GM18526 (cell line): ENCODE measurements around the gene AP2A2.

Source experiments
- POLR2A ChIP-seq: IDR thresholded peaks from 3 replicates; pipeline ENCODE4 v1.6.1; 2011; ENCODE audit not compliant: insufficient read length; ENCODE audit errors: extremely low read depth

AP2A2 gene

GRCh38 chr11:925496-926301 is at the start of gene AP2A2:
Gene AP2A2, plus strand, starts transcription at chr11:925870. Its CDS starts 152 bp downstream, at chr11:926022.
- peak; percentile 71 for TF ChIP-seq POLR2A

GRCh38 chr11:876545-876944 is 49.1 kb upstream of the AP2A2 start:
- TF ChIP-seq POLR2A, result no peak

GRCh38 chr11:877565-877964 is 48.1 kb upstream of the AP2A2 start:
- TF ChIP-seq POLR2A, result no peak

GRCh38 chr11:880447-880846 is 45.2 kb upstream of the AP2A2 start:
- TF ChIP-seq POLR2A, result no peak

- TF ChIP-seq POLR2A, result no peak
Measured at GRCh38 chr11:882596-882995, 43.1 kb upstream of the AP2A2 start.

- TF ChIP-seq POLR2A, result no peak
Measured at GRCh38 chr11:883527-883926, 42.1 kb upstream of the AP2A2 start.

- TF ChIP-seq POLR2A, result no peak
Measured at GRCh38 chr11:884578-885070, 41.0 kb upstream of the AP2A2 start.

GRCh38 chr11:886568-886967 is 39.1 kb upstream of the AP2A2 start:
- TF ChIP-seq POLR2A, result no peak

- TF ChIP-seq POLR2A, result no peak
Measured at GRCh38 chr11:887589-887988, 38.1 kb upstream of the AP2A2 start.

GRCh38 chr11:888310-889212 is 37.1 kb upstream of the AP2A2 start:
- no peak for TF ChIP-seq POLR2A

GRCh38 chr11:889257-889656 is 36.4 kb upstream of the AP2A2 start:
- TF ChIP-seq POLR2A, result no peak

GRCh38 chr11:889687-890475 is 35.8 kb upstream of the AP2A2 start:
- no peak for TF ChIP-seq POLR2A

- TF ChIP-seq POLR2A, result no peak
Measured at GRCh38 chr11:890794-891540, 34.7 kb upstream of the AP2A2 start.

GRCh38 chr11:893008-893654 is 32.5 kb upstream of the AP2A2 start:
- no peak for TF ChIP-seq POLR2A

GRCh38 chr11:894575-895201 is 31.0 kb upstream of the AP2A2 start:
- no peak for TF ChIP-seq POLR2A
